ENCODE data around the gene MOB3B. TPM values are rescaled to one million over a fixed set of nuclear protein-coding genes. Genes with fewer than 3 reads are reported as not detected.

MOB3B gene
- total RNA-seq, 1 donor from 2014 or later = 0.91 TPM

- no peak for DNase-seq (ENCODE audit: low spot score)
- ATAC-seq = no peak
Measured at GRCh38 chr9:27347889-27348288, 181.7 kb downstream of the MOB3B start.

DNA sequence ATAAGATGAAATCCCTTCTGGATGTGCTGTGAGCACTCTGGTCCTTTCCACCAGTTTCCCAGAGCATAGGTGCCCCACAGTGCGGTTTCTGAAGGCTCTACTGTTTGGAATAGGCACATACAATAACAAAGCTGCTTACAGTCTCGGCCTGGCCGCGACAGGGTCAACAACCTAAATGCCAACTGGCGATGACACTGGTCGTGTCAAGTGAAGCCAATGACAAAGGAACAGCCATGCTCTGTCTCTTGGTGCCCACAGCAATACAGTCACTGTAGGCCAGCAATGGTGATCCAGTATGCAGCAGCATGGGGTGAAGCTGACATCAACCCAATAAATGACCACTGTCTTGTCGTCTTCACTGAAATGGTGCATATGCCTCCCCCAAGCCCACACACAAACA lies 184.8 kb downstream of the MOB3B start:
- no peak for ATAC-seq
- DNase-seq (ENCODE audit: low spot score) = peak; percentile 19

GRCh38 chr9:27341545-27342294 lies 187.9 kb downstream of the MOB3B start:
- ATAC-seq (no peak), DNase-seq (ENCODE audit: low spot score) (no peak)

DNA sequence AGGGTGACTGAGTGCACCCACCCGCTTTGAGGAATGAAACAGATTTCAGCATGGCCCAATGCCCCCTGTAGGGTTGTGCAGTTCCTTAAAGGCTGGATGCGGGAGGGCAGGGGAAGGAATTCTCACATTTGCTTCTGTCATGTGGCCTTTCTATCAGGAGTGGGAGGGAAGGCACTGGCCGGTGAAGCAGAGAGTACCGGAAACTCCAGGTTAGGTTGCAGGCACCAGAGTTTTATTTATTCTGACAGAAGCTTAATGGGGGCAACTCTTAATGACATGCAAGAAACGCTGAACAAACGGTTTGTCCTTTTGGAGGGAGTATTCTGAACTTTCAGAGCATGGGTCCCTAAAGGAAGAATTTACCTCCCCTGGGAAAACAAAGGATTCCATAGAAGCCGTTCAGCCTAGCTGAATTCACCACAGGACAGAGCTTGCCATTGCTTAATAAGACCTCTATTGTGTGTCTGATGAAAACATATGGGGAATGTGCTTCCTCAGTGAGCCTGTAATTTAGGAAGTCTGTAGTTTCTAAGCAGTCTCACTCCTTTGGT lies 188.6 kb downstream of the MOB3B start:
- DNase-seq (ENCODE audit: low spot score) (no peak), ATAC-seq (no peak)

DNA sequence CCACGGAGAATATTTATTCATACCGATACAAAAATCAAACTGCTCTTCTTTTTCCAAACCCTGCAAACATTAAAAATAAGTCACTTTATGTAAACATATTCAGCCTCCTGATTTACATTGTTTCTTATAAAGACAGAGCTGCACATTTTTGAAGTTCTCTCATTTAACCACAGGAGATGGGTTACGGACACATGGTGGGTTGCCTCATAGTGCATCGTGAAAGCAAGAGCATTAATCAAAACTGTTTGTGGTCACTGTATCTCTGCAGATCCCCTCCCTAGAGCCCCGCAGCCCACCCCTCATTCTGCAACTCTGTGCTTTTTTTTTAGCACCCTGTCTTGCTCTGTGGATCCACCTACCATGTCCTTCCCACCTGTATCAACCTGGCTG lies 189.3 kb downstream of the MOB3B start:
- ATAC-seq (no peak), DNase-seq (ENCODE audit: low spot score) (no peak)

DNA sequence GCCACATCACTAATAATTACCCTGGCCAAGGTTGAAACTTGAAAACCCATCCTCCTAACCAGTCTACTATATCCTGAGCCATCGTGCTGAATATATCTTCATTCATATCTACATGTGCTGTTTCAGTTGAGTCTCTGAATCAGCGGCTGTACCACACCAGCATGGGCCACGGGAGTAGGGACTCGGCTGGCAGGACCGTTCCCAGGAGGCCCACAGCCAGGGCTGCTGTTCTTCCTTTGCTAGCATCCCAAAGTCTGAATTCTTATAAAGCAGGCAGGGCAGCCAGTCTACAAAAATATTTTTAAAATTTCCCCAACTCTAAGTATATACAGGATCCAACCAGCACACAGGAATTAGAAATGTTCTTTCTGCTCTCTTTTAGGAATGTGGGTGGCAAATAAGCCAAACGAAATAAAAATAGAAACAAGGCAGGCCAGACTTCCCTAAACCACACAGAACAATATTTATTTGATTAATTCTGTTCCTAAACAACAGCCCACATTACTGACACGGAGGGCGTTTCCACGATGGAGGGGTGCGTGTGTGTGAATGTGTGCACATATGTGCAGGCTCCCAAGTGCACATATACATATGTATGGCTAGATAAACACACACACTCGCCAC lies 189.8 kb downstream of the MOB3B start:
- no peak for DNase-seq (ENCODE audit: low spot score)
- no peak for ATAC-seq

DNA sequence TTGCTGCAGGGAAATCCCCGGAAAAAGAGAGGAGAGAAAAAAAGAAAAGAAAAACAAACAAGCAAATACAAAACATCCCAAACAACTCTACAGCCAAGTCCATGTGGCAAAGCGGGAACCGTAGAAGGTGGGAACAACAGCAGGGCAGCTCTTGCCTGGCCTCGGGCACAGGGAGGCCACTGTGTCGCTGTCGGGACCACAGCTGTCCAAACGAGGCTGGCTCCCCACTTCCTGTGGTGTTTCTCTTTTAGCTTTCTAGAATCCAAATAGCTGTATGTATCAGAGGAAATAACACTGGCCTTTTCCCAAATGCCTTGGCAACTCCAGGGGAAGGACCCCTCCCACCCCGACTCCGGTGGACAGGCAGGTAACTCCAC lies 191.1 kb downstream of the MOB3B start:
- ATAC-seq (no peak), DNase-seq (ENCODE audit: low spot score) (no peak)

DNA sequence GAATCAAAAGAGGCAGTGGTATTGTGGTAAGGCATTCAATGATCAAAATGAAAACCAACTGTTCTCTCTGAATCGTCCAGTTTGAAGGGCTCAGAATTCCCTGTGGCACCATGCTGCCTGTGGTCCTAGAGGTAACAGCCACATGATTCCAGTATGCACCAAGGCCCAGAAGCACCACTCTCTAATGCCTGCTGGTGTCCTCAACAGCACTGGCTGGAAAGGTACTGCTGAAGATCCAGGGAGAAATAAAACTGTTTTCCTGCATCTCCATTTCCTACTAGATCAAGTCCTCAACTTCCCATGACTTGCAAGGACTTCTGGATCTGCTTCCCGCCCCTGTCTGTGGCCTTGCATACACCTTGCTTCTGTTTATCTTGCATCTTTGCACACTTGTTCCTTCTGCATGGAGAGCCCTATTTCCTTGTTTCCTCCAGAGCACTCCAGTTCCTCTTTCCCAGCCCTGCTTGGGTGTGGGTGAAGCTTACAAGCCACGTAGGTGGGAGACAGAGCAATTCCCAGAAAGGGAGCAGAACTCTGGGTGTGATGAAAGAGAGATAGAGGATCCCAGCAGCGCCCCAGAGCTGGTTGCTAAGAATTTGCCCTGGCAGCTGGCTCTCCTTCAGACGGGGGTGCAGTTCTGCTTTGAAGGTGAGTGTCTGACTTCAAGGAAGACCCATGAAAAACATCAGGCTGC lies 191.6 kb downstream of the MOB3B start:
- DNase-seq (ENCODE audit: low spot score) = no peak

GRCh38 chr9:27337236-27337635 lies 192.4 kb downstream of the MOB3B start:
- no peak for ATAC-seq

More for the DNA sequence above, 191.6 kb downstream of the MOB3B start:
- ATAC-seq = no peak

GRCh38 chr9:27336829-27337228 lies 192.8 kb downstream of the MOB3B start:
- no peak for ATAC-seq
- no peak for DNase-seq (ENCODE audit: low spot score)

More at GRCh38 chr9:27337236-27337635, 192.4 kb downstream of the MOB3B start:
- no peak for DNase-seq (ENCODE audit: low spot score)

DNA sequence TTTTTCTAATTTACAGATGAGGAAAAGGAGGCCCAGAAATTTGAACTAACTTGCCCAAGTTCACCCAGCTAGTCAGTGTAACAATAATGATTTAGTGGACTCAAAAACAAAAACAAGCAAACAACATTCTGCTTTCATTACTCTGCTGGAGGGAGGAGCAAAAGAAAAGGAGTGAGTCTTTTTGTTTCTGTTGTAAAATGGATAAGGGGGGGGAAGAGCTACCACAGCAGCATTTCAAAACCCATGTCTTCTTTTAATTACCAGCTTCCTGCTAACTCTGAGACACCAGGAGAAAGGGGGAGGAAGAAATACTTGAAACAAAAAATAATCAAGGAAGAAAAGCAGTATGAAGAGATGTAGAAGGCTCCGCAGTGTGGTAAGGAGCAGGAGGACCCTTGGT lies 193.5 kb downstream of the MOB3B start:
- DNase-seq (ENCODE audit: low spot score) (no peak), ATAC-seq (no peak)

GRCh38 chr9:27335075-27335474 lies 194.5 kb downstream of the MOB3B start:
- no peak for ATAC-seq
- no peak for DNase-seq (ENCODE audit: low spot score)

GRCh38 chr9:27333241-27334052 lies 196.2 kb downstream of the MOB3B start:
- peak; percentile 99 for ATAC-seq
- DNase-seq (ENCODE audit: low spot score) = peak; percentile 60

DNA sequence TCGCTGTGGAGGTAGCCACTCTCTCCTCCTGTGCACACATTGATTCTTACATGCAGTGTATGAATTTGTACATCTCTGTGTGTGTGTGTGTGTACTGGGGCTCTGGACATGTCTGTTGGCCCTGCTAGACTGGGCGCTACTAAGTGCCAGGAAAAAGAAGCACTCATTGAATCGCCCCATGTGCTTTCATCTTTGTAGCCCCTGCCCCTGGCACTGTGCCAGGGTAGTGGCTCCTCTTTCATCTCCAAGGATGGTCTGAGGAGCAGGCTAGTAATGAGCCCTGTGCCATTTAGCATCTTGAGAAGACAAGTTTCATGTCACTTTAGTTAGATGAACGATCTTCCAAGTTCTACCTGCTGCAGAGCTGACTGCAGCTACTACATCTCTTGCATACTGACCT lies 198.2 kb downstream of the MOB3B start:
- DNase-seq (ENCODE audit: low spot score) (no peak), ATAC-seq (no peak)

- DNase-seq (ENCODE audit: low spot score) = no peak
- ATAC-seq = no peak
Measured at GRCh38 chr9:27329291-27329690, 200.3 kb downstream of the MOB3B start.

DNA sequence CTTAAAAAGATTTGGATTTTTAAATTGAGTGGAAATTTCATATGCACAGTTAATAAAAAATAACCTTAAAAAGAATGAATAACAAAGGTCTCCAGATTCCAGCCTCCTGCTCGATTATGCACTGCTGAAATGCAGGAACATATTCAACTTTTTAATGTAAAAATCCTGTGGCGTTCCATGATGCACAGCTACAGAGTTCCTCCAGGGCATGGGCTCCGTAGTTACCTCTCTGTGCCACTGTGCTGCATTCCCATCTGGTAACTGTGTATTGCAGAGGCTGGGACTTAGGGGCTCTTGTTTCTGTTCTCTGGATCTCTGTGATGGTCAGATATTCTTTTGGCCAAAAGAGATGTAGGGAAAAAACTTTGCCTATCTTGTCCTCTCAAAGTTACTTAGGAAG lies 201.1 kb downstream of the MOB3B start:
- ATAC-seq = no peak

GRCh38 chr9:27311184-27311583 lies 218.4 kb downstream of the MOB3B start:
- DNase-seq (ENCODE audit: low spot score) = no peak
- no peak for ATAC-seq

More for the DNA sequence above, 201.1 kb downstream of the MOB3B start:
- DNase-seq (ENCODE audit: low spot score) = no peak

DNA sequence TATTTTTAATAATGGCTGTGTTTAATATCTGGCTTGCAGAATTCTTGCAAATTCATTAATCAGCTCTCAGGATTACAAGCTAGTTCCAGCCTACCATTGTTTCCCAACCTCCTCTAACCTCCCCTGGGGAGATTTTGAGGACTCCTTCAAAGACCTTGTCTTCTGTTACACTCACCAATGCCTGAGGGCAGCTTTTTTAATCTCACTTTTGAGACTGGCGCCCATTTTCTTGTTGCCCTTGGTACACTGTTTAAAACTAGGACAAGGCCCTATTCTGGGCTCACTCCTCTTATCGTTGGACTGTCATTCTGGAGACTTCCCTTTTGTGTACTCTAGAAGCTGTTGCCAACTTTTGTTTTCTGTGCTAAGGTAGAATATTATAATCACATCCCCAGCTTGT lies 219.0 kb downstream of the MOB3B start:
- DNase-seq (ENCODE audit: low spot score) (no peak), ATAC-seq (no peak)

GRCh38 chr9:27308691-27309390 lies 220.8 kb downstream of the MOB3B start:
- ATAC-seq = no peak

DNA sequence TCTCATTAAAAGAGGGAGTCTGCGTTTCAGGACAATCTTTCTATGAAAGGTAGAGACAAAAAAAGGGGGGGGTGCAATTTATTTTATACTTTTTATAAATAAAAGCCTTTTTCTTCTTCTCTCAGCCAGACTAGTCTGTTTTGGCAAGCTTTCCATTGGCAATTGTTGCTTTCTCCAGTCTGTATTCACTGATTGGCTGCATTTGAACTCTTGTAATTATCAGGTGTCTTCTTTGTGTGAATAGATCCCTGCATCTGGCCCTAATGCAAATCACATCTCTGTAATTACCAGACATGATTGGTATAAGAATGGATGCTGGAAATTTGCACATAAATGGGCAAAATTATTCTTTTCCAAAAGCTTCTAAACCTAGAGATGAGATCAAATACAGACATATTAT lies 225.1 kb downstream of the MOB3B start:
- no peak for ATAC-seq
- DNase-seq (ENCODE audit: low spot score) = no peak

More at GRCh38 chr9:27308691-27309390, 220.8 kb downstream of the MOB3B start:
- DNase-seq (ENCODE audit: low spot score) = no peak

Measured in left lobe of liver (tissue), 2 donors.